HG02970 (cell line): ENCODE data around the gene ZNF385B.
"Not testable (repeated sequence)": the region's sequence is repeated elsewhere in the genome, so short reads cannot be mapped to it uniquely, and the experiment has no call there.

Experiments
- ATAC-seq: cut with Tn5 transposase; IDR thresholded peaks from one replicate; pipeline ENCODE4 v1.9.1; 2021; ENCODE audit warnings: mild to moderate bottlenecking, moderate library complexity, moderate number of reproducible peaks; ENCODE audit not compliant: unreplicated experiment, low FRiP score

Gene ZNF385B

GRCh38 chr2:179460181-179460929 is 401.1 kb downstream of the ZNF385B start:
- no peak for ATAC-seq

- not testable (repeated sequence) for ATAC-seq
Observed at GRCh38 chr2:179458113-179458512, 403.3 kb downstream of the ZNF385B start.

GRCh38 chr2:179455824-179456223 is 405.6 kb downstream of the ZNF385B start:
- no peak for ATAC-seq

GRCh38 chr2:179455172-179455524 is 406.3 kb downstream of the ZNF385B start:
- ATAC-seq: no peak

- no peak for ATAC-seq
Observed at GRCh38 chr2:179454443-179455171, 406.8 kb downstream of the ZNF385B start.

- ATAC-seq: no peak
Observed at GRCh38 chr2:179449010-179449409, 412.4 kb downstream of the ZNF385B start.

GRCh38 chr2:179447839-179448447 is 413.5 kb downstream of the ZNF385B start:
- ATAC-seq: no peak

- ATAC-seq: no peak
Observed at GRCh38 chr2:179447421-179447820, 414.0 kb downstream of the ZNF385B start.

GRCh38 chr2:179446476-179447141 is 414.8 kb downstream of the ZNF385B start:
- ATAC-seq: no peak

GRCh38 chr2:179444056-179444455 is 417.4 kb downstream of the ZNF385B start:
- no peak for ATAC-seq

- ATAC-seq: no peak
Observed at GRCh38 chr2:179443180-179443579, 418.2 kb downstream of the ZNF385B start.

- ATAC-seq: no peak
Observed at GRCh38 chr2:179442206-179442605, 419.2 kb downstream of the ZNF385B start.

GRCh38 chr2:179441551-179441950 is 419.9 kb downstream of the ZNF385B start:
- no peak for ATAC-seq

GRCh38 chr2:179440642-179441251 is 420.7 kb downstream of the ZNF385B start:
- ATAC-seq: no peak

GRCh38 chr2:179438654-179439053 is 422.8 kb downstream of the ZNF385B start:
- no peak for ATAC-seq

GRCh38 chr2:179437430-179437829 is 424.0 kb downstream of the ZNF385B start:
- ATAC-seq: no peak

GRCh38 chr2:179435566-179435965 is 425.8 kb downstream of the ZNF385B start:
- no peak for ATAC-seq

GRCh38 chr2:179435000-179435399 is 426.4 kb downstream of the ZNF385B start:
- ATAC-seq: no peak

GRCh38 chr2:179434357-179434756 is 427.1 kb downstream of the ZNF385B start:
- ATAC-seq: no peak

- no peak for ATAC-seq
Observed at GRCh38 chr2:179432751-179433150, 428.7 kb downstream of the ZNF385B start.

- no peak for ATAC-seq
Observed at GRCh38 chr2:179429597-179429996, 431.8 kb downstream of the ZNF385B start.
